ENCODE data around the gene RBM28.

The RBM28 gene

DNA sequence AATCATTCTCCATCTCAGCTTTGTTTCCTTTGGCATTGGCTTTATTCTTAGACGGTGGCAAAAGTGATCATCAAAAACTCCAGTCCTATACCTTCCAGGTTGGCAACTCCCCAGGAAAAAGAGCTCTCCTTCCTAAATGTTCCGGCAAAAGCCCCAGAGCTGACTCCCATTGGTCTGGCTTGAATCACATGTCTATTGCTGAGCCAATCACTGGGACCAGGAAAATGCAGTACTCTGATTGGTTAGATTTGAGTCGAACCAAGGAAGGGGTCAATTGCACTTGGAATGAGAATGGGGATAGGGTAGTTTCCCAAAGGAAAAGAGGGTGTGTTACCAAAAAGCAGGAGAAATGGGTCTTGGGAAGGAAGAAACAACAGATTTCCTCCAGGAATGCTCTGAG, 80.3 kb downstream of the RBM28 start:
- DNase-seq (ENCODE audit: low read depth): no peak
- no peak overlapping the region for H3K4me3 ChIP-seq (ENCODE audit: low read length)
- TF ChIP-seq, protein P1, sequence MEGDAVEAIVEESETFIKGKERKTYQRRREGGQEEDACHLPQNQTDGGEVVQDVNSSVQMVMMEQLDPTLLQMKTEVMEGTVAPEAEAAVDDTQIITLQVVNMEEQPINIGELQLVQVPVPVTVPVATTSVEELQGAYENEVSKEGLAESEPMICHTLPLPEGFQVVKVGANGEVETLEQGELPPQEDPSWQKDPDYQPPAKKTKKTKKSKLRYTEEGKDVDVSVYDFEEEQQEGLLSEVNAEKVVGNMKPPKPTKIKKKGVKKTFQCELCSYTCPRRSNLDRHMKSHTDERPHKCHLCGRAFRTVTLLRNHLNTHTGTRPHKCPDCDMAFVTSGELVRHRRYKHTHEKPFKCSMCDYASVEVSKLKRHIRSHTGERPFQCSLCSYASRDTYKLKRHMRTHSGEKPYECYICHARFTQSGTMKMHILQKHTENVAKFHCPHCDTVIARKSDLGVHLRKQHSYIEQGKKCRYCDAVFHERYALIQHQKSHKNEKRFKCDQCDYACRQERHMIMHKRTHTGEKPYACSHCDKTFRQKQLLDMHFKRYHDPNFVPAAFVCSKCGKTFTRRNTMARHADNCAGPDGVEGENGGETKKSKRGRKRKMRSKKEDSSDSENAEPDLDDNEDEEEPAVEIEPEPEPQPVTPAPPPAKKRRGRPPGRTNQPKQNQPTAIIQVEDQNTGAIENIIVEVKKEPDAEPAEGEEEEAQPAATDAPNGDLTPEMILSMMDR (conservative IDR thresholded peaks at IDR 0.05; ENCODE audit: low read depth, low read length): no peak

DNA sequence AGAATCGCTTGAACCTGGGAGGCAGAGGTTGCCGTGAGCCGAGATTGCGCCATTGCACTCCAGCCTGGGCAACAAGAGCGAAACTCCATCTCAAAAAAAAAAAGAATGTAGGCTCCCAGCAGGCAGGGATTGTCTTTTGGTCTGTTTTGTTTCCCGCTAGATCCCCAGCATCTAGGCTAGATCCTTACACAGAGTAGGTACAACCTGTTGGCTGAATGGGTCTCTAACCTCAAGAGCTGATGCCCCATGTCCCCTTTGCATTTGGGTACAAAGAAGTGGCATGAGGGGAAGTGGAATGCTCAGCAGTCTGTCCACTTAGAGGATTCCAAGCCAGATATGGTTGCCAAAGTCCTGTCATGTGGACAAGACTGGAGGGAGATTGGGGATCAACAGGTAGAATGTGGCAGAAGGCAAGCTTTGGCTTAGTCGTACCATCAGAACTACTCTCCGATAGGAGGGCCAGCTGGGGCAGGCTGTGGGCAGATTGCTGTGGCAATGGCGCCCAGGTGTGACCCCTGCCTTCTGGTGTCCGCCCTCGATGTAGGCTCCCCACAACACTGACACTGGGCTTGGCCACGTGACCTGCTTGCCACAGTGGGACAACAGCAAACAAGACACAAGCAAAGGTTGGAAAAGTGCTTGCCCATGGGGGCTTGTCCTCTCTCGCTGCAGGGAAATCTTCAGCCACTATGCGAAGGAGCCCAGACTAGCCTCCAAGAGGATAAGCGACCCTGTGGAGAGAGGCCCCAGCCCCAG, 81.3 kb downstream of the RBM28 start:
- no peak overlapping the region for H3K4me3 ChIP-seq (ENCODE audit: low read length)
- no peak for DNase-seq (ENCODE audit: low read depth)
- TF ChIP-seq, protein P1 (conservative IDR thresholded peaks at IDR 0.05; ENCODE audit: low read depth, low read length): no peak

DNA sequence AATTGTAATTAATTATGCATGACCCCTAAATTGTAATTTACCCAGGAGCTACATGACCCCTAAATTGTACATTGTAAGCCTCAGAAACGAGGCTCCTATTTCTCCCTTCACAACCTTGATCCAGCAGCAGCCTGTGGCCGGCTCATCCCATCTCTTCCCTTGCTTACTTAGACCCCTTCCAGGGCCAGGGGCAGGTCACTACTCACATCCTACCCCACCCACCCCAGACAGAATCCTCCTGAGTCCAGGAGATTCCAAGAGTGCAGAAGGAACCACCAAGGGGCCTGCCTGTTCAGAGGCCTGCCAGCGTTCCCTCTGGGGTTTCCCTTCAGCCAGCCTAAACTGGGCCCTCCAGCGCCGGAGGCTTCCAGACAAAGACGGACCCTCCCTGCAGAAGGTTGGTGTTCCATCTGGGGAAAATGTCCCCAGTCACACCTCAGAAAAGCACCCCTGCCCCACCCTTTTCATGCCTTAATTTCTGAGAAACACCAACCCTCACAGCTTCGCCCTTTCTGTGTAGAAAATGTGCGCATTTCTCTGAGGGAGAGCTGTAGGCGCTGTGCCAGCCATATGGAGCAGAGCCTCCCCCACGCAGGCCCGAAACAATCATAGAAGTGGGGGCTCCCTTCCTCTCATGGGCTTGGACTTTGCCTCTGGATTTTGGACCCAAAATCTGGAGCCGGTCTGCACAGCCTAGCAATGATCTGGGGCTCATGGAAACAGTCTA, 83.5 kb downstream of the RBM28 start:
- TF ChIP-seq, protein P1 (conservative IDR thresholded peaks at IDR 0.05; ENCODE audit: low read depth, low read length): no peak
- no peak for DNase-seq (ENCODE audit: low read depth)
- H3K4me3 ChIP-seq (ENCODE audit: low read length): no peak overlapping the region

DNA sequence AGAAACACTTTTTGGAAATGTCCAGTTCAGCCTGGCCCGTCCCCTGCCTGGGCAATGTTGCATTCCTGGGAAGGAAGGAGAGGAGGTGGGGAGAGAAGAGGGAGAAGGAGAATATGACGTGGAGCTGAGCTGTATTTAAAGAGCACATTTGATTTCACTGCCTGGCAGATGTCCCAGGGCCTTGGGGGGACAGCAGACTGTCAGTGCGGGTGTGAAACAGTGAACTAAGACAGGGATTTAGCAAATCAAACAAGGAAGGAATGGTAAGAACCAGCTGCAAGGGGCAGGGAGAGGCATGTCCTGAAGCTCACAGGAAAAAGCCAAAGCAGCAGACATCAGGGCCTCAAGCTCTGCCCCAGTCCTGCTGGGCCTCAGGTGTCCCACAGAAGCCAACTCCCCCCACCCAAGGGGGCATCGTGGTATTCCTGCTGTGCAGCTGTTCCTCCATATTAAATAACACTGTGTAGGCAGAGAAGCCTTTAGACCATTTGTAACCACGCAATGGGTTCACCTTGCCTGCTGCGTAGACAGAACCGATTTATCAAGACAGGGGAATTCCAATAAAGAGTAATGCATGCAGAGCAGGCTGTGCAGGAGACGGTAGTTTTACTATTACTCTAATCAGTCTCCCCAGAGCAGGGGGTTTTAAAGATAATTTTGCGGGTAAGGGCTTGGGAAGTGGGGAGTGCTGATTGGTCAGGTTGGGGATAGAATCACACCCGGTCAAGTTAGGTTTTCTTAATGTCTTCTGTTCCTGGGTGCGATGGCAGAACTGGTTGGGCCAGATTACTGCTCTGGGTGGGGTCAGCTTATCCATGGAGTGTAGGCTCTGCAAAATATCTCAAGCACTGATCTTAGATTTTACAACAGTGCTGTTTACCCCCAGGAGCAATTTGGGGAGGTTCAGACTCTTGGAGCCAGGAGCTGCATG, 84.3 kb downstream of the RBM28 start:
- no peak for DNase-seq (ENCODE audit: low read depth)
- TF ChIP-seq, protein P1 (conservative IDR thresholded peaks at IDR 0.05; ENCODE audit: low read depth, low read length): no peak
- no peak overlapping the region for H3K4me3 ChIP-seq (ENCODE audit: low read length)

DNA sequence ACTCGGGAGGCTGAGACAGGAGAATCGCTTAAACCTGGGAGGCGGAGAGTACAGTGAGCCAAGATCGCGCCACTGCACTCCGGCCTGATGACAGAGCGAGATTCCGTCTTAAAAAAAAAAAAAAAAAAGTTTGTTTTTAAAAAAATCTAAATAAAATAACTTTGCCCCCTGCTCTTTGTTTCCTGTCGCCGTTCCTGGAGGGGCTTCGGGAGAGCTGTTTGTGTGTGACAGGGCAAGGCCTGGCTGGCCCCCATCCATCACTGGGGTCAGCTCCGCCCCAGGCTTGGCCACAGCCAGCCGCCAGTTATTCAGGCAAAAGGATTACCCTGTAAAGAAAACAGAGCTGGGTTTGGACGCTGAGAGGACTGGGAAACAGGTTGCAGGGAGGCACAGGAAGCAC, 86.2 kb downstream of the RBM28 start:
- TF ChIP-seq, protein P1 (conservative IDR thresholded peaks at IDR 0.05; ENCODE audit: low read depth, low read length): no peak
- H3K4me3 ChIP-seq (ENCODE audit: low read length): no peak overlapping the region
- DNase-seq (ENCODE audit: low read depth): no peak

DNA sequence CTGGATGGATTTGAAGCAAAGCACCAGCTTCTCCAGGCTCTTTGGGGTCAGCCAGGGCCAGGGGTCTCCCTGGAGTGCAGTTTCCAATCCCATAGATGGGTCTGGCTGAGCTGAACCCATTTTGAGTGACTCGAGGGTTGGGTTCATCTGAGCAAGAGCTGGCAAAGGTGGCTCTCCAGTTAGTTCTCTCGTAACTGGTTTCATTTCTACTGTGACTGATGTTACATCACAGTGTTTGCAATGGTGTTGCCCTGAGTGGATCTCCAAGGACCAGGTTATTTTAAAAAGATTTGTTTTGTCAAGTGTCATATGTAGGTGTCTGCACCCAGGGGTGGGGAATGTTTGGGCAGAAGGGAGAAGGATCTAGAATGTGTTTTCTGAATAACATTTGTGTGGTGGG, 88.4 kb downstream of the RBM28 start:
- TF ChIP-seq, protein P1 (conservative IDR thresholded peaks at IDR 0.05; ENCODE audit: low read depth, low read length): no peak
- DNase-seq (ENCODE audit: low read depth): no peak
- no peak overlapping the region for H3K4me3 ChIP-seq (ENCODE audit: low read length)

Data from retinal pigment epithelial cell (primary cell).